ENCODE measurements around the gene NABP1.

DNA sequence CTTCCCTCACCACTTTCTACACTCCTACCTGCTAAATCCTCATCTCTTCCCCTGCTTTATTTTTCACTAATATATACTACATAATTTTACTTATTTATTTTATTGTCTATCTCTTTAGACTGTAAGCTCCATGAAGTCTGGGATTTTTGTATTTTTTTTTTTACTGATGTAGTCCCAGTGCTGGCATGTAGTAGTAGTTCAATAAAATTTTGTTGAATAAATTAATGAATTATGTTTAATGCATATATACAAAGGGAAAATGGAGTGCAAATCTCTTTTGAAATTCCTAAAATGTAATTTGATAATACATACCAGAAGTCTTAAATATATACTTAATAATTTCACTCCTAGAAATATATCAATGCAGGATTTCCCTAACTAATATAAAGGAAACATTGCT lies 7.1 kb upstream of the NABP1 start:
- TF ChIP-seq CTCF (conservative IDR thresholded peaks at IDR 0.05 in 1 of 2, IDR thresholded peaks at IDR 0.05 in 1 of 2; ENCODE audit: extremely low read depth in 1 of 2, insufficient read depth in 1 of 2, low read depth in 1 of 2, low read length in 2 of 2) (no peak), EZH2 (IDR thresholded peaks at IDR 0.05; ENCODE audit: borderline replicate concordance, low read length) (no peak)
